ENCODE data around the gene TSEN54. TPM values are rescaled to one million over a fixed set of nuclear protein-coding genes. Genes with fewer than 3 reads are reported as not detected.

Gene TSEN54
- total and polyA plus RNA-seq, 2 experiments from 2014 or later, result 45.9 to 62.5 TPM

DNA sequence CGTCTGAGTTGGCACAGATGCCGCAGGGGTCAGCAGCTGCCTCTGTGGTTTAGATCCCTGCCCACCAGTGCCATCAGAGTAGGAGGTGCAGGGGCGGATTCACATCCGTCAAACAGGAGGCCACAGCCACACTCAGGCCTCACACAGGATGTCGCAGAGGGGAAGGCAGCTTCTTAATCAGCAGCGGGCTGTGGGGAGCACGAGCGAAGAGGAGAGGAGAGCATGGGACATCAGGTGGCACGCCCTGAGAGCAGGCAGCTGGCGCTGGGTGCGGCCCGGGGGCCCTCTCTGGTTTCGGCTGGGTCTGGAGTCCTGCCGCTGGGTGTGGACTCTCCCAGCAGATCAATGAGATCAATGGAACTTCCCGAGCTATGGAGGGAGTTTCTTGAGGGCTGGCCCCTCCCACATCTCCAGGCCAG is 18.8 kb downstream of the TSEN54 start (continued):
- TF ChIP-seq, protein P1, sequence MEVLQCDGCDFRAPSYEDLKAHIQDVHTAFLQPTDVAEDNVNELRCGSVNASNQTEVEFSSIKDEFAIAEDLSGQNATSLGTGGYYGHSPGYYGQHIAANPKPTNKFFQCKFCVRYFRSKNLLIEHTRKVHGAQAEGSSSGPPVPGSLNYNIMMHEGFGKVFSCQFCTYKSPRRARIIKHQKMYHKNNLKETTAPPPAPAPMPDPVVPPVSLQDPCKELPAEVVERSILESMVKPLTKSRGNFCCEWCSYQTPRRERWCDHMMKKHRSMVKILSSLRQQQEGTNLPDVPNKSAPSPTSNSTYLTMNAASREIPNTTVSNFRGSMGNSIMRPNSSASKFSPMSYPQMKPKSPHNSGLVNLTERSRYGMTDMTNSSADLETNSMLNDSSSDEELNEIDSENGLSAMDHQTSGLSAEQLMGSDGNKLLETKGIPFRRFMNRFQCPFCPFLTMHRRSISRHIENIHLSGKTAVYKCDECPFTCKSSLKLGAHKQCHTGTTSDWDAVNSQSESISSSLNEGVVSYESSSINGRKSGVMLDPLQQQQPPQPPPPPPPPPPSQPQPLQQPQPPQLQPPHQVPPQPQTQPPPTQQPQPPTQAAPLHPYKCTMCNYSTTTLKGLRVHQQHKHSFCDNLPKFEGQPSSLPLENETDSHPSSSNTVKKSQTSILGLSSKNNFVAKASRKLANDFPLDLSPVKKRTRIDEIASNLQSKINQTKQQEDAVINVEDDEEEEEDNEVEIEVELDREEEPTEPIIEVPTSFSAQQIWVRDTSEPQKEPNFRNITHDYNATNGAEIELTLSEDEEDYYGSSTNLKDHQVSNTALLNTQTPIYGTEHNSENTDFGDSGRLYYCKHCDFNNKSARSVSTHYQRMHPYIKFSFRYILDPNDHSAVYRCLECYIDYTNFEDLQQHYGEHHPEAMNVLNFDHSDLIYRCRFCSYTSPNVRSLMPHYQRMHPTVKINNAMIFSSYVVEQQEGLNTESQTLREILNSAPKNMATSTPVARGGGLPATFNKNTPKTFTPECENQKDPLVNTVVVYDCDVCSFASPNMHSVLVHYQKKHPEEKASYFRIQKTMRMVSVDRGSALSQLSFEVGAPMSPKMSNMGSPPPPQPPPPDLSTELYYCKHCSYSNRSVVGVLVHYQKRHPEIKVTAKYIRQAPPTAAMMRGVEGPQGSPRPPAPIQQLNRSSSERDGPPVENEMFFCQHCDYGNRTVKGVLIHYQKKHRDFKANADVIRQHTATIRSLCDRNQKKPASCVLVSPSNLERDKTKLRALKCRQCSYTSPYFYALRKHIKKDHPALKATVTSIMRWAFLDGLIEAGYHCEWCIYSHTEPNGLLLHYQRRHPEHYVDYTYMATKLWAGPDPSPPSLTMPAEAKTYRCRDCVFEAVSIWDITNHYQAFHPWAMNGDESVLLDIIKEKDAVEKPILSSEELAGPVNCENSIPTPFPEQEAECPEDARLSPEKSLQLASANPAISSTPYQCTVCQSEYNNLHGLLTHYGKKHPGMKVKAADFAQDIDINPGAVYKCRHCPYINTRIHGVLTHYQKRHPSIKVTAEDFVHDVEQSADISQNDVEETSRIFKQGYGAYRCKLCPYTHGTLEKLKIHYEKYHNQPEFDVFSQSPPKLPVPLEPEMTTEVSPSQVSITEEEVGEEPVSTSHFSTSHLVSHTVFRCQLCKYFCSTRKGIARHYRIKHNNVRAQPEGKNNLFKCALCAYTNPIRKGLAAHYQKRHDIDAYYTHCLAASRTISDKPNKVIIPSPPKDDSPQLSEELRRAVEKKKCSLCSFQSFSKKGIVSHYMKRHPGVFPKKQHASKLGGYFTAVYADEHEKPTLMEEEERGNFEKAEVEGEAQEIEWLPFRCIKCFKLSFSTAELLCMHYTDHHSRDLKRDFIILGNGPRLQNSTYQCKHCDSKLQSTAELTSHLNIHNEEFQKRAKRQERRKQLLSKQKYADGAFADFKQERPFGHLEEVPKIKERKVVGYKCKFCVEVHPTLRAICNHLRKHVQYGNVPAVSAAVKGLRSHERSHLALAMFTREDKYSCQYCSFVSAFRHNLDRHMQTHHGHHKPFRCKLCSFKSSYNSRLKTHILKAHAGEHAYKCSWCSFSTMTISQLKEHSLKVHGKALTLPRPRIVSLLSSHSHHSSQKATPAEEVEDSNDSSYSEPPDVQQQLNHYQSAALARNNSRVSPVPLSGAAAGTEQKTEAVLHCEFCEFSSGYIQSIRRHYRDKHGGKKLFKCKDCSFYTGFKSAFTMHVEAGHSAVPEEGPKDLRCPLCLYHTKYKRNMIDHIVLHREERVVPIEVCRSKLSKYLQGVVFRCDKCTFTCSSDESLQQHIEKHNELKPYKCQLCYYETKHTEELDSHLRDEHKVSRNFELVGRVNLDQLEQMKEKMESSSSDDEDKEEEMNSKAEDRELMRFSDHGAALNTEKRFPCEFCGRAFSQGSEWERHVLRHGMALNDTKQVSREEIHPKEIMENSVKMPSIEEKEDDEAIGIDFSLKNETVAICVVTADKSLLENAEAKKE (CRISPR knock-in tag; IDR thresholded peaks at IDR 0.05), result no peak
- no peak for TF ChIP-seq NANOG (IDR thresholded peaks at IDR 0.05; ENCODE audit: borderline replicate concordance)

GRCh38 chr17:75535871-75536270 is 19.5 kb downstream of the TSEN54 start:
- no peak for ATAC-seq
- Mint-ChIP-seq H3K27me3 (ENCODE audit: insufficient read depth, low read depth, poor library complexity) (peaks cover 6% of the 10 kb centered on the region), H3K4me1 (peaks cover 13% of the 10 kb centered on the region), H3K9me3 (no peaks in the 10 kb centered on the region), H3K4me3 (no peak overlapping the region), H3K27ac (peak overlapping the region; percentile 50; the same call in 1 of the 2 replicates), H3K36me3 (ENCODE audit: low read depth) (peaks cover 5% of the 10 kb centered on the region; the same call in 2 of the 3 replicates)
- Histone ChIP-seq H3F3A (replicated peaks; ENCODE audit: low read depth) (no peaks in the 10 kb centered on the region), H3K79me2 (replicated peaks; ENCODE audit: insufficient read depth) (no peaks in the 10 kb centered on the region), H3K36me3 (ENCODE audit: insufficient read depth) (no peaks in the 10 kb centered on the region), H3K4me2 (no peak overlapping the region), H3K27me3 (ENCODE audit: insufficient read depth) (no peaks in the 10 kb centered on the region), H4K20me1 (replicated peaks; ENCODE audit: insufficient read depth) (peaks cover under 1% of the 10 kb centered on the region), H3K4me3 (no peak overlapping the region), H2AFZ (no peak overlapping the region), H3K27ac (ENCODE audit: low read depth) (no peak overlapping the region), H3K4me1 (ENCODE audit: insufficient read depth) (no peaks in the 10 kb centered on the region), H3K9me2 (ENCODE audit: insufficient read depth) (no peaks in the 10 kb centered on the region)
- TF ChIP-seq EZH2phosphoT487 (IDR thresholded peaks at IDR 0.05; ENCODE audit: unreplicated experiment), result no peak
- no peak for DNase-seq (ENCODE audit: low spot score)

- ATAC-seq, result no peak
- no peaks in the 10 kb centered on the region for H3K9me3 Mint-ChIP-seq
Measured at GRCh38 chr17:75536366-75536765, 20.0 kb downstream of the TSEN54 start.

More at GRCh38 chr17:75536366-75536765, 20.0 kb downstream of the TSEN54 start:
- H3K27me3 Mint-ChIP-seq (ENCODE audit: insufficient read depth, low read depth, poor library complexity), result peaks cover 3% of the 10 kb centered on the region
- DNase-seq (ENCODE audit: low spot score), result no peak
- H3K9me2 ChIP-seq (ENCODE audit: insufficient read depth), result no peaks in the 10 kb centered on the region
- no peak overlapping the region for H3K4me3 Mint-ChIP-seq
- no peak for TF ChIP-seq EZH2 (IDR thresholded peaks at IDR 0.05; ENCODE audit: low read depth, unreplicated experiment)
- no peaks in the 10 kb centered on the region; the same call in 1 of the 2 replicates for H4K20me1 ChIP-seq (replicated peaks; ENCODE audit: insufficient read depth)
- H3K36me3 ChIP-seq (ENCODE audit: insufficient read depth), result no peaks in the 10 kb centered on the region
- no peak overlapping the region for H3K27ac ChIP-seq (ENCODE audit: low read depth)
- no peak overlapping the region for H3K4me2 ChIP-seq
- H3K4me3 ChIP-seq, result no peak overlapping the region
- no peaks in the 10 kb centered on the region for H3K27me3 ChIP-seq (ENCODE audit: insufficient read depth)
- H3F3A ChIP-seq (replicated peaks; ENCODE audit: low read depth), result no peaks in the 10 kb centered on the region
- no peaks in the 10 kb centered on the region for H3K4me1 ChIP-seq (ENCODE audit: insufficient read depth)
- no peak overlapping the region for H2AFZ ChIP-seq
- peaks cover 5% of the 10 kb centered on the region; the same call in 2 of the 3 replicates for H3K36me3 Mint-ChIP-seq (ENCODE audit: low read depth)
- no peak overlapping the region for H3K27ac Mint-ChIP-seq
- no peaks in the 10 kb centered on the region for H3K79me2 ChIP-seq (replicated peaks; ENCODE audit: insufficient read depth)
- peaks cover 8% of the 10 kb centered on the region for H3K4me1 Mint-ChIP-seq

All from GM23338 (cell line).